Measurements from ENCODE around the gene PARP16.

DNA sequence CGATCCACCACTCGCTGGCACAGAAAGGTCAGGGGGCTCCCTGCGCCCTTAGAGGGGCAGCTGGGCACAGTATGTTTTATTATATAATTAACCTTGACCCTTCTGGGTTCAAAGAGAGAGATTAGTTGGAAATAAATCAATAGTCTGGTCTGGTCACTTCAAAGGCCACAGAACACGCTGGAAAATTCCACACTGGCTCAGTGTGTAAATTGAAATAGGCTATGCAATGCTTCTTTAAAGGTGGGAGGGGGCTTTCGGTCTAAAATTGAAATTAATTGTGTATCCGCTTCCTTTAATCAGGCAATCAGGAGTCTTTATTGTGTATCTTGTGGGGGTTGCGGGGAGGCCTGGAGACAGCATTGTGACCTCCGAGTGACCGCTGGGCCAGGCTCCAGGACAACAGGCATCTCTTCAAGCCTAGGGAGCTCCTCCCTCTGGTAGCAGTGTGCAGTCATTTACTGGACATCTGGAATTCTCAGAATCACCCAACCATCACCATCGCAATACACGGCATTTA, 25.8 kb upstream of the PARP16 start:
- TF ChIP-seq, protein P1, sequence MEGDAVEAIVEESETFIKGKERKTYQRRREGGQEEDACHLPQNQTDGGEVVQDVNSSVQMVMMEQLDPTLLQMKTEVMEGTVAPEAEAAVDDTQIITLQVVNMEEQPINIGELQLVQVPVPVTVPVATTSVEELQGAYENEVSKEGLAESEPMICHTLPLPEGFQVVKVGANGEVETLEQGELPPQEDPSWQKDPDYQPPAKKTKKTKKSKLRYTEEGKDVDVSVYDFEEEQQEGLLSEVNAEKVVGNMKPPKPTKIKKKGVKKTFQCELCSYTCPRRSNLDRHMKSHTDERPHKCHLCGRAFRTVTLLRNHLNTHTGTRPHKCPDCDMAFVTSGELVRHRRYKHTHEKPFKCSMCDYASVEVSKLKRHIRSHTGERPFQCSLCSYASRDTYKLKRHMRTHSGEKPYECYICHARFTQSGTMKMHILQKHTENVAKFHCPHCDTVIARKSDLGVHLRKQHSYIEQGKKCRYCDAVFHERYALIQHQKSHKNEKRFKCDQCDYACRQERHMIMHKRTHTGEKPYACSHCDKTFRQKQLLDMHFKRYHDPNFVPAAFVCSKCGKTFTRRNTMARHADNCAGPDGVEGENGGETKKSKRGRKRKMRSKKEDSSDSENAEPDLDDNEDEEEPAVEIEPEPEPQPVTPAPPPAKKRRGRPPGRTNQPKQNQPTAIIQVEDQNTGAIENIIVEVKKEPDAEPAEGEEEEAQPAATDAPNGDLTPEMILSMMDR (conservative IDR thresholded peaks at IDR 0.05; ENCODE audit: low read depth in 2 of 2): no peak
- TF ChIP-seq JUNB (IDR thresholded peaks at IDR 0.05; ENCODE audit: unreplicated experiment): no peak
- TF ChIP-seq EZH2 (IDR thresholded peaks at IDR 0.05; ENCODE audit: low read depth, unreplicated experiment): no peak
- no peak for TF ChIP-seq EZH2phosphoT487 (IDR thresholded peaks at IDR 0.05; ENCODE audit: unreplicated experiment)
- TF ChIP-seq POLR2AphosphoS5 (IDR thresholded peaks at IDR 0.05; ENCODE audit: low read depth): no peak
- TF ChIP-seq, protein P2, sequence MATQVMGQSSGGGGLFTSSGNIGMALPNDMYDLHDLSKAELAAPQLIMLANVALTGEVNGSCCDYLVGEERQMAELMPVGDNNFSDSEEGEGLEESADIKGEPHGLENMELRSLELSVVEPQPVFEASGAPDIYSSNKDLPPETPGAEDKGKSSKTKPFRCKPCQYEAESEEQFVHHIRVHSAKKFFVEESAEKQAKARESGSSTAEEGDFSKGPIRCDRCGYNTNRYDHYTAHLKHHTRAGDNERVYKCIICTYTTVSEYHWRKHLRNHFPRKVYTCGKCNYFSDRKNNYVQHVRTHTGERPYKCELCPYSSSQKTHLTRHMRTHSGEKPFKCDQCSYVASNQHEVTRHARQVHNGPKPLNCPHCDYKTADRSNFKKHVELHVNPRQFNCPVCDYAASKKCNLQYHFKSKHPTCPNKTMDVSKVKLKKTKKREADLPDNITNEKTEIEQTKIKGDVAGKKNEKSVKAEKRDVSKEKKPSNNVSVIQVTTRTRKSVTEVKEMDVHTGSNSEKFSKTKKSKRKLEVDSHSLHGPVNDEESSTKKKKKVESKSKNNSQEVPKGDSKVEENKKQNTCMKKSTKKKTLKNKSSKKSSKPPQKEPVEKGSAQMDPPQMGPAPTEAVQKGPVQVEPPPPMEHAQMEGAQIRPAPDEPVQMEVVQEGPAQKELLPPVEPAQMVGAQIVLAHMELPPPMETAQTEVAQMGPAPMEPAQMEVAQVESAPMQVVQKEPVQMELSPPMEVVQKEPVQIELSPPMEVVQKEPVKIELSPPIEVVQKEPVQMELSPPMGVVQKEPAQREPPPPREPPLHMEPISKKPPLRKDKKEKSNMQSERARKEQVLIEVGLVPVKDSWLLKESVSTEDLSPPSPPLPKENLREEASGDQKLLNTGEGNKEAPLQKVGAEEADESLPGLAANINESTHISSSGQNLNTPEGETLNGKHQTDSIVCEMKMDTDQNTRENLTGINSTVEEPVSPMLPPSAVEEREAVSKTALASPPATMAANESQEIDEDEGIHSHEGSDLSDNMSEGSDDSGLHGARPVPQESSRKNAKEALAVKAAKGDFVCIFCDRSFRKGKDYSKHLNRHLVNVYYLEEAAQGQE (IDR thresholded peaks at IDR 0.05; ENCODE audit: unreplicated experiment): no peak
- no peak for TF ChIP-seq CREB1 (CRISPR knock-in tag; IDR thresholded peaks at IDR 0.05; ENCODE audit: low read depth)
- TF ChIP-seq, protein P3, sequence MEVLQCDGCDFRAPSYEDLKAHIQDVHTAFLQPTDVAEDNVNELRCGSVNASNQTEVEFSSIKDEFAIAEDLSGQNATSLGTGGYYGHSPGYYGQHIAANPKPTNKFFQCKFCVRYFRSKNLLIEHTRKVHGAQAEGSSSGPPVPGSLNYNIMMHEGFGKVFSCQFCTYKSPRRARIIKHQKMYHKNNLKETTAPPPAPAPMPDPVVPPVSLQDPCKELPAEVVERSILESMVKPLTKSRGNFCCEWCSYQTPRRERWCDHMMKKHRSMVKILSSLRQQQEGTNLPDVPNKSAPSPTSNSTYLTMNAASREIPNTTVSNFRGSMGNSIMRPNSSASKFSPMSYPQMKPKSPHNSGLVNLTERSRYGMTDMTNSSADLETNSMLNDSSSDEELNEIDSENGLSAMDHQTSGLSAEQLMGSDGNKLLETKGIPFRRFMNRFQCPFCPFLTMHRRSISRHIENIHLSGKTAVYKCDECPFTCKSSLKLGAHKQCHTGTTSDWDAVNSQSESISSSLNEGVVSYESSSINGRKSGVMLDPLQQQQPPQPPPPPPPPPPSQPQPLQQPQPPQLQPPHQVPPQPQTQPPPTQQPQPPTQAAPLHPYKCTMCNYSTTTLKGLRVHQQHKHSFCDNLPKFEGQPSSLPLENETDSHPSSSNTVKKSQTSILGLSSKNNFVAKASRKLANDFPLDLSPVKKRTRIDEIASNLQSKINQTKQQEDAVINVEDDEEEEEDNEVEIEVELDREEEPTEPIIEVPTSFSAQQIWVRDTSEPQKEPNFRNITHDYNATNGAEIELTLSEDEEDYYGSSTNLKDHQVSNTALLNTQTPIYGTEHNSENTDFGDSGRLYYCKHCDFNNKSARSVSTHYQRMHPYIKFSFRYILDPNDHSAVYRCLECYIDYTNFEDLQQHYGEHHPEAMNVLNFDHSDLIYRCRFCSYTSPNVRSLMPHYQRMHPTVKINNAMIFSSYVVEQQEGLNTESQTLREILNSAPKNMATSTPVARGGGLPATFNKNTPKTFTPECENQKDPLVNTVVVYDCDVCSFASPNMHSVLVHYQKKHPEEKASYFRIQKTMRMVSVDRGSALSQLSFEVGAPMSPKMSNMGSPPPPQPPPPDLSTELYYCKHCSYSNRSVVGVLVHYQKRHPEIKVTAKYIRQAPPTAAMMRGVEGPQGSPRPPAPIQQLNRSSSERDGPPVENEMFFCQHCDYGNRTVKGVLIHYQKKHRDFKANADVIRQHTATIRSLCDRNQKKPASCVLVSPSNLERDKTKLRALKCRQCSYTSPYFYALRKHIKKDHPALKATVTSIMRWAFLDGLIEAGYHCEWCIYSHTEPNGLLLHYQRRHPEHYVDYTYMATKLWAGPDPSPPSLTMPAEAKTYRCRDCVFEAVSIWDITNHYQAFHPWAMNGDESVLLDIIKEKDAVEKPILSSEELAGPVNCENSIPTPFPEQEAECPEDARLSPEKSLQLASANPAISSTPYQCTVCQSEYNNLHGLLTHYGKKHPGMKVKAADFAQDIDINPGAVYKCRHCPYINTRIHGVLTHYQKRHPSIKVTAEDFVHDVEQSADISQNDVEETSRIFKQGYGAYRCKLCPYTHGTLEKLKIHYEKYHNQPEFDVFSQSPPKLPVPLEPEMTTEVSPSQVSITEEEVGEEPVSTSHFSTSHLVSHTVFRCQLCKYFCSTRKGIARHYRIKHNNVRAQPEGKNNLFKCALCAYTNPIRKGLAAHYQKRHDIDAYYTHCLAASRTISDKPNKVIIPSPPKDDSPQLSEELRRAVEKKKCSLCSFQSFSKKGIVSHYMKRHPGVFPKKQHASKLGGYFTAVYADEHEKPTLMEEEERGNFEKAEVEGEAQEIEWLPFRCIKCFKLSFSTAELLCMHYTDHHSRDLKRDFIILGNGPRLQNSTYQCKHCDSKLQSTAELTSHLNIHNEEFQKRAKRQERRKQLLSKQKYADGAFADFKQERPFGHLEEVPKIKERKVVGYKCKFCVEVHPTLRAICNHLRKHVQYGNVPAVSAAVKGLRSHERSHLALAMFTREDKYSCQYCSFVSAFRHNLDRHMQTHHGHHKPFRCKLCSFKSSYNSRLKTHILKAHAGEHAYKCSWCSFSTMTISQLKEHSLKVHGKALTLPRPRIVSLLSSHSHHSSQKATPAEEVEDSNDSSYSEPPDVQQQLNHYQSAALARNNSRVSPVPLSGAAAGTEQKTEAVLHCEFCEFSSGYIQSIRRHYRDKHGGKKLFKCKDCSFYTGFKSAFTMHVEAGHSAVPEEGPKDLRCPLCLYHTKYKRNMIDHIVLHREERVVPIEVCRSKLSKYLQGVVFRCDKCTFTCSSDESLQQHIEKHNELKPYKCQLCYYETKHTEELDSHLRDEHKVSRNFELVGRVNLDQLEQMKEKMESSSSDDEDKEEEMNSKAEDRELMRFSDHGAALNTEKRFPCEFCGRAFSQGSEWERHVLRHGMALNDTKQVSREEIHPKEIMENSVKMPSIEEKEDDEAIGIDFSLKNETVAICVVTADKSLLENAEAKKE (CRISPR knock-in tag; IDR thresholded peaks at IDR 0.05): no peak
- TF ChIP-seq, protein P4, sequence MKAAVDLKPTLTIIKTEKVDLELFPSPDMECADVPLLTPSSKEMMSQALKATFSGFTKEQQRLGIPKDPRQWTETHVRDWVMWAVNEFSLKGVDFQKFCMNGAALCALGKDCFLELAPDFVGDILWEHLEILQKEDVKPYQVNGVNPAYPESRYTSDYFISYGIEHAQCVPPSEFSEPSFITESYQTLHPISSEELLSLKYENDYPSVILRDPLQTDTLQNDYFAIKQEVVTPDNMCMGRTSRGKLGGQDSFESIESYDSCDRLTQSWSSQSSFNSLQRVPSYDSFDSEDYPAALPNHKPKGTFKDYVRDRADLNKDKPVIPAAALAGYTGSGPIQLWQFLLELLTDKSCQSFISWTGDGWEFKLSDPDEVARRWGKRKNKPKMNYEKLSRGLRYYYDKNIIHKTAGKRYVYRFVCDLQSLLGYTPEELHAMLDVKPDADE (IDR thresholded peaks at IDR 0.05): no peak
- TF ChIP-seq NANOG (IDR thresholded peaks at IDR 0.05; ENCODE audit: borderline replicate concordance): no peak
